RPMI7951 (cell line): ENCODE measurements around the gene NPHP4. TPM values are rescaled to one million over a fixed set of nuclear protein-coding genes. Genes with fewer than 3 reads are reported as not detected.
"Not testable (repeated sequence)": the region's sequence is repeated elsewhere in the genome, so short reads cannot be mapped to it uniquely, and the experiment has no call there.

ENCODE experiments used
- DNase-seq: peaks from one replicate; pipeline ENCODE4 v3.0.0-alpha.2; 2012; ENCODE audit warnings: low read depth
- total RNA-seq: library from RNA; depleted of rRNA; stranded (reverse); fragments of >200 nt; shearing (Covaris generic); gene quantifications from 2 replicates; pipeline ENCODE4 v1.2.3, GENCODE V29; 2014

The NPHP4 gene
- total RNA-seq, 1 experiment from 2014 or later, result 5.6 TPM

- no peak for DNase-seq
Observed at GRCh38 chr1:5935026-5935425, 57.2 kb downstream of the NPHP4 start.

- no peak for DNase-seq
Observed at GRCh38 chr1:5934058-5934884, 58.0 kb downstream of the NPHP4 start.

GRCh38 chr1:5933676-5934057, 58.6 kb downstream of the NPHP4 start:
- DNase-seq, result no peak

GRCh38 chr1:5933050-5933449, 59.2 kb downstream of the NPHP4 start:
- DNase-seq, result no peak

- DNase-seq, result peak; percentile 45
Observed at GRCh38 chr1:5928714-5929400, 63.4 kb downstream of the NPHP4 start.

- DNase-seq, result no peak
Observed at GRCh38 chr1:5927506-5928370, 64.5 kb downstream of the NPHP4 start.

- no peak for DNase-seq
Observed at GRCh38 chr1:5926686-5927435, 65.4 kb downstream of the NPHP4 start.

- DNase-seq, result not testable (repeated sequence)
Observed at GRCh38 chr1:5922700-5923330, 69.4 kb downstream of the NPHP4 start.

GRCh38 chr1:5921671-5922070, 70.6 kb downstream of the NPHP4 start:
- DNase-seq, result no peak

GRCh38 chr1:5921129-5921528, 71.1 kb downstream of the NPHP4 start:
- no peak for DNase-seq

- DNase-seq, result no peak
Observed at GRCh38 chr1:5920201-5920600, 72.0 kb downstream of the NPHP4 start.

- no peak for DNase-seq
Observed at GRCh38 chr1:5918275-5918649, 74.0 kb downstream of the NPHP4 start.

GRCh38 chr1:5917591-5918274, 74.5 kb downstream of the NPHP4 start:
- peak; percentile 97 for DNase-seq

- DNase-seq, result no peak
Observed at GRCh38 chr1:5917281-5917590, 75.0 kb downstream of the NPHP4 start.

GRCh38 chr1:5916572-5917280, 75.5 kb downstream of the NPHP4 start:
- DNase-seq, result no peak

- DNase-seq, result peak; percentile 52
Observed at GRCh38 chr1:5915587-5916571, 76.3 kb downstream of the NPHP4 start.

- DNase-seq, result no peak
Observed at GRCh38 chr1:5914676-5915365, 77.4 kb downstream of the NPHP4 start.

- no peak for DNase-seq
Observed at GRCh38 chr1:5913876-5914275, 78.3 kb downstream of the NPHP4 start.
